ENCODE data around the gene SHLD1. TPM values are rescaled to one million over a fixed set of nuclear protein-coding genes. Genes with fewer than 3 reads are reported as not detected.

The SHLD1 gene
- total RNA-seq, 2 donors from 2014 or later: 4.6 to 5.3 TPM

GRCh38 chr20:5710551-5710950, 39.6 kb upstream of the SHLD1 start:
- H3K4me3 ChIP-seq: no peak overlapping the region
- no peaks in the 10 kb centered on the region for H3K27me3 ChIP-seq (replicated peaks; ENCODE audit: insufficient read depth)
- H3K4me1 ChIP-seq (ENCODE audit: control insufficient read depth in 1 of 2, low read depth in 2 of 2): no peaks in the 10 kb centered on the region
- no peak overlapping the region for H3K27ac ChIP-seq
- TF ChIP-seq, protein P1, sequence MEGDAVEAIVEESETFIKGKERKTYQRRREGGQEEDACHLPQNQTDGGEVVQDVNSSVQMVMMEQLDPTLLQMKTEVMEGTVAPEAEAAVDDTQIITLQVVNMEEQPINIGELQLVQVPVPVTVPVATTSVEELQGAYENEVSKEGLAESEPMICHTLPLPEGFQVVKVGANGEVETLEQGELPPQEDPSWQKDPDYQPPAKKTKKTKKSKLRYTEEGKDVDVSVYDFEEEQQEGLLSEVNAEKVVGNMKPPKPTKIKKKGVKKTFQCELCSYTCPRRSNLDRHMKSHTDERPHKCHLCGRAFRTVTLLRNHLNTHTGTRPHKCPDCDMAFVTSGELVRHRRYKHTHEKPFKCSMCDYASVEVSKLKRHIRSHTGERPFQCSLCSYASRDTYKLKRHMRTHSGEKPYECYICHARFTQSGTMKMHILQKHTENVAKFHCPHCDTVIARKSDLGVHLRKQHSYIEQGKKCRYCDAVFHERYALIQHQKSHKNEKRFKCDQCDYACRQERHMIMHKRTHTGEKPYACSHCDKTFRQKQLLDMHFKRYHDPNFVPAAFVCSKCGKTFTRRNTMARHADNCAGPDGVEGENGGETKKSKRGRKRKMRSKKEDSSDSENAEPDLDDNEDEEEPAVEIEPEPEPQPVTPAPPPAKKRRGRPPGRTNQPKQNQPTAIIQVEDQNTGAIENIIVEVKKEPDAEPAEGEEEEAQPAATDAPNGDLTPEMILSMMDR (IDR thresholded peaks at IDR 0.05): no peak
- ATAC-seq (ENCODE audit: insufficient number of reproducible peaks, low FRiP score, low read depth): no peak
- DNase-seq (ENCODE audit: low spot score): no peak
- H3K9me3 ChIP-seq: no peaks in the 10 kb centered on the region
- H3K36me3 ChIP-seq: no peaks in the 10 kb centered on the region

DNA sequence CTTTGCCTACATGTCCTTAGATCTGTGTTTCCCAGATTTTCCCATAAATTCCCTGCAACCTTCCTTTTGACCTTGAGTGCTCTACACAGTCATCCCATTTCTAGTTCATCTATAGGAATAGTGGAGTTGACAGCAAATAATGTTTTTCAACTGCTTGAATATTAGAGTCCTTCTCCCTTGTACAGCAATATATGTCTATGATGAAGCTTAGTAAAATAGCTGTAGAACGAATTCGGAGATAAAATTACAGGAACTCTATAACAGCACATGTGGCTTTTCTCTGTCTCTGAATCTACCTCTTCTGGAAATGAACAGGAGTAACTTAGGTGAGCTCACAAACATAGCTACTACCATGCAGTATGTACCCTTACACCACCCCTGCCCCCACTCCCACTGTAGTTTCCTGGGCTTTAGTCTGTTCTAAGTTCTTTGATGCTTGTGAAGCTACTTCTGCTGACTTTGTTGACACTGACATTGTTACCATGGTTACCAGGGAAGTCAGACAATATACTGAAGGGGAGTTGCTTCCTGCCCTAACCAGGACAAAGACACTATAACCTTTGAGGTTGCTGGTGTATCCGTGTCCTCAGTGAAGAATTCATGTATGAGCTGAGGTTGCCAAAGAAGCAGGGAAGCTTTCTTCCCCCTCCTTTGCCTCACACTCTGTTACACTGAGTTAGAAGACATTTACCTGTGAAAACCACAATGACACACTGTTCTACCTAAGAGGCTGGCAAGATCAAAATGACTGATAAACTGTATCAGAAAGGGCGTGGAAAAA, 35.8 kb upstream of the SHLD1 start:
- Histone ChIP-seq H3K4me1 (ENCODE audit: control insufficient read depth in 1 of 2, low read depth in 2 of 2) (no peaks in the 10 kb centered on the region), H3K9me3 (no peaks in the 10 kb centered on the region), H3K27me3 (replicated peaks; ENCODE audit: insufficient read depth) (no peaks in the 10 kb centered on the region), H3K36me3 (no peaks in the 10 kb centered on the region), H3K4me3 (no peak overlapping the region), H3K27ac (no peak overlapping the region)
- DNase-seq (ENCODE audit: low spot score) (no peak), ATAC-seq (ENCODE audit: insufficient number of reproducible peaks, low FRiP score, low read depth) (no peak)
- TF ChIP-seq, protein P1 (IDR thresholded peaks at IDR 0.05): no peak

- Histone ChIP-seq H3K36me3 (no peaks in the 10 kb centered on the region), H3K4me1 (ENCODE audit: control insufficient read depth in 1 of 2, low read depth in 2 of 2) (no peaks in the 10 kb centered on the region), H3K9me3 (no peaks in the 10 kb centered on the region), H3K27ac (no peak overlapping the region), H3K27me3 (replicated peaks; ENCODE audit: insufficient read depth) (no peaks in the 10 kb centered on the region), H3K4me3 (no peak overlapping the region)
- TF ChIP-seq, protein P1 (IDR thresholded peaks at IDR 0.05): no peak
- no peak for DNase-seq (ENCODE audit: low spot score)
- ATAC-seq (ENCODE audit: insufficient number of reproducible peaks, low FRiP score, low read depth): no peak
These were observed 34.9 kb upstream of the SHLD1 start for GRCh38 chr20:5715071-5715841.

DNA sequence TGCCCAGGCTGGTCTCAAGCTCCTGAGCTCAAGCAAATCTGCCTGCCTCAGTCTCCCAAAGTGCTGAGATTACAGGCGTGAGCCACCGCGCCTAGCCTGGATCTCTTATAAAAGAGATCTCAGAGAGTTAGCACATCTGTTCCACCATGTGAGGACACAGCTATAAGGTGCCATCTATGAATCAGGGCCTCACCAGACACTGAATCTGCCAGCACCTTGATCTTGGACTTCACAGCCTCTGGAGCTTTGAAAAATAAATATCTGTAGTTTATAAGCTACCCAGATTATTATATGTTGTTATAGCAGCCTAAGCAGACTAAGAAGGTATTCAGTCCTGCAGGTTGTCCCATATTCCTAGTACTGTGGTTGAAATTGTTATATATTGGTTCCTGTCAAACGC, 33.2 kb upstream of the SHLD1 start:
- Histone ChIP-seq H3K36me3 (no peaks in the 10 kb centered on the region), H3K4me3 (no peak overlapping the region), H3K27ac (no peak overlapping the region), H3K9me3 (no peaks in the 10 kb centered on the region), H3K27me3 (replicated peaks; ENCODE audit: insufficient read depth) (no peaks in the 10 kb centered on the region), H3K4me1 (ENCODE audit: control insufficient read depth in 1 of 2, low read depth in 2 of 2) (no peaks in the 10 kb centered on the region)
- no peak for DNase-seq (ENCODE audit: low spot score)
- TF ChIP-seq, protein P1 (IDR thresholded peaks at IDR 0.05): no peak
- ATAC-seq (ENCODE audit: insufficient number of reproducible peaks, low FRiP score, low read depth): no peak

DNA sequence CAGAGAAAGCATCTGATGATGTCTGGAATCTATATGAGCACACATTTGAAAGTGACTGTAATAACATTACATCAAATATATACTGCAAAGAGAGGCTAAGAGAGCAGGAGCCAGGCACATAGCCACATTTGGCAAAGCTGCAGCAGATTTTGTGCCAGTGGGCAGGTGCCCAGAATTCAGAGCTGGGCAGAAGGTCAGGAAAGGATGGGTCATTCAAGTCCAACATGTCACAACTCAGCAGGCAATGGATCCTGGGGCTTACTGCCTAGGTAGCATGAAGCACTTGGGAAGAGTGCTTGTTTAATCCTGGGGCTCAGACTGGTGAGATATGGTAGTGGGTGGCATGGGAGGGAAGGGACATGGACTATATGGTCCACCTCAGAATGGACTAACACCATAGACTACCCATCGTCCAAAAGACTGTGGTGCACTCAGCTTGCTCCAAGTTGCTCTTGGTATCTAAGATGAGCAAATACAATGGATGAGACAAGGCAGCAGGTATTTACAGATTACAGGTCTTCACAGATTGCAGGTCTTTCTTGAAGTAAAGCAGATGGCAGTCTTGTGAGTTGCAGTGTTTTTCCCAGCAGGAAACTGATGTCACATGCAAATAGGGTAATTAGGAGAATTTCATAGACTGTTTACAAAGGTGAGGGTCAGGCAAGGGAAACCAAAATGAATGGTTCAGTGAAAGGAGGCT, 31.2 kb upstream of the SHLD1 start:
- TF ChIP-seq, protein P1 (IDR thresholded peaks at IDR 0.05): no peak

More for the DNA sequence above, 31.2 kb upstream of the SHLD1 start:
- DNase-seq (ENCODE audit: low spot score) (no peak), ATAC-seq (ENCODE audit: insufficient number of reproducible peaks, low FRiP score, low read depth) (no peak)
- Histone ChIP-seq H3K36me3 (no peaks in the 10 kb centered on the region), H3K9me3 (no peaks in the 10 kb centered on the region), H3K27ac (no peak overlapping the region), H3K4me1 (ENCODE audit: control insufficient read depth in 1 of 2, low read depth in 2 of 2) (no peaks in the 10 kb centered on the region), H3K27me3 (replicated peaks; ENCODE audit: insufficient read depth) (no peaks in the 10 kb centered on the region), H3K4me3 (no peak overlapping the region)
